OCI-LY1 (cell line): Measurements from ENCODE around the gene GLT1D1.
A peak's percentile ranks its signal among the peaks of the same experiment; 100 is the strongest.

ENCODE experiments used
- H2AFZ ChIP-seq: fragments of 200-600 bp; sonication (generic), shearing (Covaris generic); 2 replicates; pipeline ENCODE4 v1.6.0; 2014; ENCODE audit warnings: antibody characterized with exemption, mild to moderate bottlenecking, low read length
- H3F3A ChIP-seq: fragments of 200-600 bp; sonication (generic), shearing (Covaris generic); 2 replicates; pipeline ENCODE4 v1.6.0; 2014; ENCODE audit warnings: mild to moderate bottlenecking, antibody characterized with exemption, low read length, moderate library complexity; ENCODE audit not compliant: insufficient read depth
- H3K27ac ChIP-seq: fragments of 200-600 bp; sonication (generic); 2 replicates; pipeline ENCODE4 v1.5.1; 2014; ENCODE audit warnings: low read length, mixed run types, mild to moderate bottlenecking, low read depth; ENCODE audit not compliant: poor library complexity, severe bottlenecking
- H3K27me3 ChIP-seq: fragments of 200-600 bp; sonication (generic); 2 replicates; pipeline ENCODE4 v1.6.0; 2014; ENCODE audit warnings: antibody characterized with exemption, mild to moderate bottlenecking, low read length, moderate library complexity; ENCODE audit not compliant: insufficient read depth
- H3K36me3 ChIP-seq: fragments of 200-600 bp; sonication (generic); 2 replicates; pipeline ENCODE4 v1.6.1; 2014; ENCODE audit warnings: mild to moderate bottlenecking, antibody characterized with exemption, low read length, moderate library complexity, mixed read lengths; ENCODE audit not compliant: insufficient read depth
- H3K4me1 ChIP-seq: fragments of 200-600 bp; sonication (generic); 2 replicates; pipeline ENCODE4 v1.5.1; 2014; ENCODE audit warnings: mild to moderate bottlenecking, low read length, moderate library complexity; ENCODE audit not compliant: insufficient read depth, severe bottlenecking
- H3K4me2 ChIP-seq: fragments of 200-600 bp; sonication (generic), shearing (Covaris generic); 2 replicates; pipeline ENCODE4 v1.6.1; 2014; ENCODE audit warnings: low read length
- H3K4me3 ChIP-seq: fragments of 200-600 bp; sonication (generic); 2 replicates; pipeline ENCODE4 v1.5.1; 2014; ENCODE audit warnings: low read length, low read depth, mild to moderate bottlenecking, mixed read lengths; ENCODE audit not compliant: poor library complexity, severe bottlenecking
- H3K79me2 ChIP-seq: fragments of 200-600 bp; shearing (Covaris generic); 2 replicates; pipeline ENCODE4 v1.6.1; 2016; ENCODE audit warnings: mixed run types, low read length, mixed read lengths; ENCODE audit not compliant: insufficient read depth
- H3K9ac ChIP-seq: fragments of 200-600 bp; sonication (generic), shearing (Covaris generic); 2 replicates; pipeline ENCODE4 v1.6.1; 2014; ENCODE audit warnings: mild to moderate bottlenecking, low read length, mixed read lengths
- H3K9me2 ChIP-seq: fragments of 200-600 bp; sonication (generic), shearing (Covaris generic); 2 replicates; pipeline ENCODE4 v1.6.1; 2014; ENCODE audit warnings: low read depth, mild to moderate bottlenecking, low read length, mixed read lengths
- H3K9me3 ChIP-seq: fragments of 200-600 bp; shearing (Covaris generic); 2 replicates; pipeline ENCODE4 v1.6.1; 2014; ENCODE audit warnings: low read length, mixed read lengths
- H4K20me1 ChIP-seq: fragments of 200-600 bp; sonication (generic), shearing (Covaris generic); 2 replicates; pipeline ENCODE4 v1.6.0; 2016; ENCODE audit warnings: mild to moderate bottlenecking, low read length; ENCODE audit not compliant: insufficient read depth
- CTCF ChIP-seq: fragments of 200-600 bp; sonication (generic), shearing (Covaris generic); IDR thresholded peaks from 2 replicates; pipeline ENCODE4 v1.5.1; 2017; ENCODE audit warnings: mild to moderate bottlenecking, antibody characterized with exemption, low read length, moderate library complexity, mixed read lengths
- EZH2 ChIP-seq: fragments of 200-600 bp; sonication (generic), shearing (Covaris generic); IDR thresholded peaks from 2 replicates; pipeline ENCODE4 v1.8.0; 2017; ENCODE audit warnings: borderline replicate concordance, mixed run types, mild to moderate bottlenecking, antibody characterized with exemption, low read length, moderate library complexity, mixed read lengths

Gene GLT1D1

GRCh38 chr12:128813883-128814282 lies 39.4 kb upstream of the GLT1D1 start:
- Histone ChIP-seq H4K20me1 (no peaks in the 10 kb centered on the region), H3K4me1 (peaks cover 57% of the 10 kb centered on the region), H3K4me3 (no peak overlapping the region), H3K79me2 (peaks cover 49% of the 10 kb centered on the region), H3K4me2 (no peak overlapping the region), H2AFZ (no peak overlapping the region), H3K27me3 (no peaks in the 10 kb centered on the region), H3F3A (no peaks in the 10 kb centered on the region), H3K36me3 (peaks cover 47% of the 10 kb centered on the region), H3K9ac (no peak overlapping the region), H3K9me2 (no peaks in the 10 kb centered on the region), H3K9me3 (no peaks in the 10 kb centered on the region), H3K27ac (no peak overlapping the region)
- TF ChIP-seq EZH2 (no peak), CTCF (no peak)

GRCh38 chr12:128814411-128815261 lies 38.6 kb upstream of the GLT1D1 start:
- no peak overlapping the region for H3K27ac ChIP-seq

GRCh38 chr12:128815779-128816642 lies 37.3 kb upstream of the GLT1D1 start:
- peaks cover 42% of the 10 kb centered on the region for H3K36me3 ChIP-seq
- H4K20me1 ChIP-seq: no peaks in the 10 kb centered on the region
- H3K9me2 ChIP-seq: no peaks in the 10 kb centered on the region
- peaks cover 67% of the 10 kb centered on the region for H3K4me1 ChIP-seq
- H3F3A ChIP-seq: no peaks in the 10 kb centered on the region
- H3K79me2 ChIP-seq: peaks cover 65% of the 10 kb centered on the region
- H3K27me3 ChIP-seq: no peaks in the 10 kb centered on the region
- no peaks in the 10 kb centered on the region for H3K9me3 ChIP-seq
- TF ChIP-seq CTCF (no peak), EZH2 (no peak)
- H2AFZ ChIP-seq: no peak overlapping the region
- H3K4me3 ChIP-seq: no peak overlapping the region
- peak overlapping the region; percentile 2 for H3K27ac ChIP-seq
- H3K9ac ChIP-seq: no peak overlapping the region
- H3K4me2 ChIP-seq: peak overlapping the region; percentile 60

More at GRCh38 chr12:128814411-128815261, 38.6 kb upstream of the GLT1D1 start:
- H4K20me1 ChIP-seq: no peaks in the 10 kb centered on the region
- H3K9me2 ChIP-seq: no peaks in the 10 kb centered on the region
- H3K36me3 ChIP-seq: peaks cover 40% of the 10 kb centered on the region
- no peak overlapping the region for H3K4me3 ChIP-seq
- H3K9ac ChIP-seq: no peak overlapping the region
- no peaks in the 10 kb centered on the region for H3F3A ChIP-seq
- no peak for TF ChIP-seq EZH2
- TF ChIP-seq CTCF: no peak
- H3K27me3 ChIP-seq: no peaks in the 10 kb centered on the region
- no peak overlapping the region for H2AFZ ChIP-seq
- H3K79me2 ChIP-seq: peaks cover 55% of the 10 kb centered on the region
- no peak overlapping the region for H3K4me2 ChIP-seq
- H3K9me3 ChIP-seq: no peaks in the 10 kb centered on the region
- peaks cover 65% of the 10 kb centered on the region for H3K4me1 ChIP-seq
